GM12878 (cell line): ENCODE measurements around the gene CHRM3. TPM values are rescaled to one million over a fixed set of nuclear protein-coding genes. Genes with fewer than 3 reads are reported as not detected.

Source experiments
- ATAC-seq: fragments of 200-7000 bp; cut with Tn5 transposase; 3 replicates; pipeline ENCODE4 v1.9.1; 2020; ENCODE audit warnings: mild to moderate bottlenecking, moderate library complexity
- BruUV-seq: library from RNA; stranded (reverse); fragments of 400-500 nt; replicated peaks from 2 replicates; lab custom pipeline; 2021; lab: Mats Ljungman, UMichigan
- CTCF ChIA-PET: fragments of 300-600 bp; sonication (Branson Sonifier 250); formaldehyde crosslinking; extraction: SDS; loops from one replicate; lab custom pipeline; 2021; ENCODE audit warnings: inconsistent platforms; lab: Yijun Ruan, JAX
- POLR2A ChIA-PET: fragments of 350-600 bp; formaldehyde crosslinking; extraction: SDS; loops from one replicate; lab custom pipeline; 2021; ENCODE audit warnings: inconsistent platforms; lab: Charles Lee
- RAD21 ChIA-PET: fragments of 300-600 bp; sonication (Branson Sonifier 250); formaldehyde crosslinking; loops from one replicate; lab custom pipeline; 2023; ENCODE audit warnings: antibody characterized with exemption; ENCODE audit not compliant: unreplicated experiment; lab: Charles Lee
- SMC1A ChIA-PET: fragments of 300-600 bp; sonication (Branson Sonifier 250); formaldehyde crosslinking; loops from one replicate; lab custom pipeline; 2023; ENCODE audit not compliant: unreplicated experiment, uncharacterized antibody; lab: Charles Lee
- DNase-seq: peaks from one replicate; pipeline ENCODE4 v3.0.0-alpha.2; 2011; ENCODE audit warnings: low read depth, low spot score
- FAIRE-seq: peaks from 3 replicates; lab custom pipeline; 2011; peaks lifted over from hg19 to GRCh38; lab: Jason Lieb, UNC
- H2AFZ ChIP-seq: 2 replicates; pipeline ENCODE4 v1.6.0; 2011; ENCODE audit warnings: low read depth, low read length, control low read depth; ENCODE audit not compliant: control insufficient read depth
- H3K27ac ChIP-seq: 2 replicates; pipeline ENCODE4 v1.5.1; 2011; ENCODE audit warnings: control low read depth; ENCODE audit not compliant: control insufficient read depth, insufficient read depth
- H3K27me3 ChIP-seq, 2 experiments: replicated peaks in 1 of 2; 2 replicates each; pipeline versions ENCODE4 v1.6.0 to v1.6.1; 2011; ENCODE audit warnings: low read length in 1 of 2; ENCODE audit not compliant: control insufficient read depth in 2 of 2, insufficient read depth in 2 of 2
- H3K36me3 ChIP-seq, 2 experiments: 2 replicates each; pipeline ENCODE4 v1.5.1; 2011; ENCODE audit warnings: low read length in 1 of 2; ENCODE audit not compliant: control insufficient read depth in 2 of 2, insufficient read depth in 2 of 2
- H3K4me1 ChIP-seq: 2 replicates; pipeline ENCODE4 v1.6.1; 2011; ENCODE audit warnings: mild to moderate bottlenecking, low read length, moderate library complexity, mixed read lengths; ENCODE audit not compliant: control insufficient read depth, insufficient read depth
- H3K4me2 ChIP-seq: 2 replicates; pipeline ENCODE4 v1.6.0; 2011; ENCODE audit warnings: control low read depth; ENCODE audit not compliant: control insufficient read depth, insufficient read depth
- H3K4me3 ChIP-seq: fragments of 200-600 bp; sonication (generic); 2 replicates; pipeline ENCODE4 v1.5.1; 2016
- H3K79me2 ChIP-seq: 2 replicates; pipeline ENCODE4 v1.6.0; 2011; ENCODE audit warnings: low read length; ENCODE audit not compliant: control insufficient read depth, insufficient read depth
- H3K9ac ChIP-seq: 2 replicates; pipeline ENCODE4 v1.8.0; 2011; ENCODE audit warnings: low read length, control low read depth, mixed read lengths; ENCODE audit not compliant: control insufficient read depth, insufficient read depth
- H3K9me3 ChIP-seq: replicated peaks from 3 replicates; pipeline ENCODE4 v1.5.1; 2011; ENCODE audit warnings: mild to moderate bottlenecking, low read length; ENCODE audit not compliant: control insufficient read depth, insufficient read depth
- H4K20me1 ChIP-seq: 2 replicates; pipeline ENCODE4 v1.6.0; 2011; ENCODE audit not compliant: control insufficient read depth, insufficient read depth
- CHD4 ChIP-seq: fragments of 200-600 bp; sonication (generic); IDR thresholded peaks from 2 replicates; pipeline ENCODE4 v1.6.1; 2016; ENCODE audit warnings: mild to moderate bottlenecking
- DPF2 ChIP-seq: fragments of 450-650 bp; IDR thresholded peaks from 2 replicates; pipeline ENCODE4 v1.6.1; 2017; ENCODE audit warnings: mild to moderate bottlenecking
- E4F1 ChIP-seq: fragments of 450-650 bp; IDR thresholded peaks from 2 replicates; pipeline ENCODE4 v1.6.1; 2018; ENCODE audit warnings: borderline replicate concordance, mild to moderate bottlenecking; ENCODE audit not compliant: partially characterized antibody
- ETV6 ChIP-seq, 2 experiments: fragments of 450-650 bp in 1 of 2; IDR thresholded peaks in 1 of 2; conservative IDR thresholded peaks in 1 of 2; 2 replicates each; pipeline ENCODE4 v1.6.1; 2014; ENCODE audit warnings: antibody characterized with exemption in 1 of 2, borderline replicate concordance in 1 of 2, low read depth in 1 of 2, mild to moderate bottlenecking in 1 of 2, moderate library complexity in 1 of 2
- NFIC ChIP-seq: IDR thresholded peaks from 2 replicates; pipeline ENCODE4 v1.6.1; 2012; ENCODE audit warnings: low read depth, mild to moderate bottlenecking, inconsistent platforms, low read length, moderate library complexity
- NR2C2 ChIP-seq: IDR thresholded peaks from 2 replicates; pipeline ENCODE4 v1.6.1; 2011; ENCODE audit warnings: borderline replicate concordance, low read depth; ENCODE audit not compliant: control insufficient read depth, insufficient read length
- RUNX3 ChIP-seq: IDR thresholded peaks from 2 replicates; pipeline ENCODE4 v1.6.1; 2012; ENCODE audit warnings: low read length, inconsistent platforms
- SKIL ChIP-seq: fragments of 450-650 bp; IDR thresholded peaks from 2 replicates; pipeline ENCODE4 v1.6.1; 2017; ENCODE audit warnings: mild to moderate bottlenecking, low read depth, inconsistent platforms; ENCODE audit not compliant: poor library complexity, severe bottlenecking
- TBL1XR1 ChIP-seq: IDR thresholded peaks from 2 replicates; pipeline ENCODE4 v1.6.1; 2012; ENCODE audit warnings: low read depth, low read length, improper control_type of control experiment
- WRNIP1 ChIP-seq: IDR thresholded peaks from 2 replicates; pipeline ENCODE4 v1.6.1; 2011; ENCODE audit warnings: low read depth, low read length, improper control_type of control experiment, borderline replicate concordance
- WGBS: methylation state at CpG from one replicate; pipeline ENCODE4 v1.1.6; 2016; ENCODE audit warnings: low lambda C conversion rate; ENCODE audit not compliant: insufficient replicate concordance, insufficient coverage; ENCODE audit errors: missing lambda C conversion rate; 5-methylcytosine and 5-hydroxymethylcytosine counted together
- in situ Hi-C: fragments of 300-500 bp; cut with MboI; formaldehyde crosslinking; loops from 9 replicates; pipeline ENCODE4 v1.14.3; 2018; ENCODE audit warnings: mixed read lengths
- intact Hi-C: fragments of 100-400 bp; cut with micrococcal nuclease; formaldehyde crosslinking; loops from one replicate; pipeline ENCODE4 v1.14.2; 2022; ENCODE audit not compliant: unreplicated experiment
- polyA plus RNA-seq, 11 experiments: library from polyadenylated mRNA; depleted of rRNA in 4 of 11; unstranded in 6 of 11; stranded (reverse) in 5 of 11; fragments of >200 nt; fragmentation: Nextera tagmentation in 4 of 11; fragmentation: Illumina TruSeq in 1 of 11; extraction: Ambion mirVana in 4 of 11; extraction: Trizol in 1 of 11; gene quantifications; 1 replicate in 1 of 11; 2 replicates in 10 of 11; pipeline versions ENCODE4 v1.2.1 to v1.2.3, GENCODE V29; 2011 to 2016; ENCODE audit warnings: inconsistent platforms in 2 of 11, missing spikeins in 2 of 11, low read depth in 1 of 11
- total RNA-seq, 4 experiments: library from RNA; depleted of rRNA in 3 of 4; stranded (reverse); fragments of >200 nt in 3 of 4; fragmentation: Illumina TruSeq in 1 of 4; extraction: Trizol in 1 of 4; gene quantifications; 2 replicates each; pipeline versions ENCODE4 v1.2.1 to v1.2.3, GENCODE V29; 2013 to 2021
- TF ChIP-seq, protein P1 (sequence below): fragments of 450-650 bp; IDR thresholded peaks from 2 replicates; pipeline ENCODE4 v1.6.1; 2016; ENCODE audit warnings: mild to moderate bottlenecking

Gene CHRM3
- total and polyA plus RNA-seq, 10 of the 15 experiments (the other 5 are each of a cell fraction or from before 2014, with no cell fraction given): 0.06 to 0.12 TPM; not detected in 8

GRCh38 chr1:239426821-239427475 lies 40.6 kb downstream of the CHRM3 start (continued):
- TF ChIP-seq E4F1 (no peak), TBL1XR1 (no peak), SKIL (no peak)
- TF ChIP-seq, all 136 proteins: peak for 0

GRCh38 chr1:239427712-239428111 lies 41.3 kb downstream of the CHRM3 start:
- no peak for FAIRE-seq
- in situ Hi-C loops: no loop called here

More at GRCh38 chr1:239427712-239428111, 41.3 kb downstream of the CHRM3 start:
- no peak for ATAC-seq
- SMC1A ChIA-PET: no interaction called here
- Histone ChIP-seq H3K4me3 (no peak overlapping the region), H3K9me3 (no peaks in the 10 kb centered on the region), H3K27me3 (no peaks in the 10 kb centered on the region)
- BruUV-seq: no TSS peak
- TF ChIP-seq RUNX3 (no peak), NFIC (no peak), NR2C2 (no peak), WRNIP1 (no peak), DPF2 (no peak), CHD4 (no peak), ETV6 (conservative IDR thresholded peaks at IDR 0.05 in 1 of 2, IDR thresholded peaks at IDR 0.05 in 1 of 2; ENCODE audit: borderline replicate concordance in 1 of 2, low read depth in 1 of 2) (no peak)
- TF ChIP-seq, protein P1, sequence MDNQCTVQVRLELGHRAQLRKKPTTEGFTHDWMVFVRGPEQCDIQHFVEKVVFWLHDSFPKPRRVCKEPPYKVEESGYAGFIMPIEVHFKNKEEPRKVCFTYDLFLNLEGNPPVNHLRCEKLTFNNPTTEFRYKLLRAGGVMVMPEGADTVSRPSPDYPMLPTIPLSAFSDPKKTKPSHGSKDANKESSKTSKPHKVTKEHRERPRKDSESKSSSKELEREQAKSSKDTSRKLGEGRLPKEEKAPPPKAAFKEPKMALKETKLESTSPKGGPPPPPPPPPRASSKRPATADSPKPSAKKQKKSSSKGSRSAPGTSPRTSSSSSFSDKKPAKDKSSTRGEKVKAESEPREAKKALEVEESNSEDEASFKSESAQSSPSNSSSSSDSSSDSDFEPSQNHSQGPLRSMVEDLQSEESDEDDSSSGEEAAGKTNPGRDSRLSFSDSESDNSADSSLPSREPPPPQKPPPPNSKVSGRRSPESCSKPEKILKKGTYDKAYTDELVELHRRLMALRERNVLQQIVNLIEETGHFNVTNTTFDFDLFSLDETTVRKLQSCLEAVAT: no peak
- TF ChIP-seq, all 136 proteins: peak for 0
- Histone ChIP-seq H3K4me2 (no peak overlapping the region), H2AFZ (no peak overlapping the region), H3K79me2 (no peaks in the 10 kb centered on the region), H3K36me3 (no peaks in the 10 kb centered on the region), H3K27ac (no peak overlapping the region), H4K20me1 (no peaks in the 10 kb centered on the region), H3K4me1 (no peaks in the 10 kb centered on the region), H3K9ac (no peak overlapping the region)
- intact Hi-C loops: no loop called here
- POLR2A ChIA-PET: no interaction called here
- RAD21 ChIA-PET: no interaction called here
- WGBS: 2% methylated on average over 3 of the region's 3 CpGs
- DNase-seq: no peak
- CTCF ChIA-PET: no interaction called here
